LNCaP clone FGC (cell line): ENCODE measurements around the gene SPINK6.

Experiments used
- DNase-seq: peaks from one replicate; pipeline ENCODE4 v3.0.0-alpha.2; 2011; ENCODE audit warnings: low read depth
- H3K4me3 ChIP-seq: 2 replicates; pipeline ENCODE4 v1.5.1; 2011; ENCODE audit warnings: mild to moderate bottlenecking, low read depth, low read length, control low read depth
- TF ChIP-seq, protein P1 (sequence below): IDR thresholded peaks from 2 replicates; pipeline ENCODE4 v1.5.1; 2012; ENCODE audit warnings: mild to moderate bottlenecking; ENCODE audit not compliant: control insufficient read depth, insufficient read depth; ENCODE audit errors: extremely low read depth

Gene SPINK6, protein sequence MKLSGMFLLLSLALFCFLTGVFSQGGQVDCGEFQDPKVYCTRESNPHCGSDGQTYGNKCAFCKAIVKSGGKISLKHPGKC

DNA sequence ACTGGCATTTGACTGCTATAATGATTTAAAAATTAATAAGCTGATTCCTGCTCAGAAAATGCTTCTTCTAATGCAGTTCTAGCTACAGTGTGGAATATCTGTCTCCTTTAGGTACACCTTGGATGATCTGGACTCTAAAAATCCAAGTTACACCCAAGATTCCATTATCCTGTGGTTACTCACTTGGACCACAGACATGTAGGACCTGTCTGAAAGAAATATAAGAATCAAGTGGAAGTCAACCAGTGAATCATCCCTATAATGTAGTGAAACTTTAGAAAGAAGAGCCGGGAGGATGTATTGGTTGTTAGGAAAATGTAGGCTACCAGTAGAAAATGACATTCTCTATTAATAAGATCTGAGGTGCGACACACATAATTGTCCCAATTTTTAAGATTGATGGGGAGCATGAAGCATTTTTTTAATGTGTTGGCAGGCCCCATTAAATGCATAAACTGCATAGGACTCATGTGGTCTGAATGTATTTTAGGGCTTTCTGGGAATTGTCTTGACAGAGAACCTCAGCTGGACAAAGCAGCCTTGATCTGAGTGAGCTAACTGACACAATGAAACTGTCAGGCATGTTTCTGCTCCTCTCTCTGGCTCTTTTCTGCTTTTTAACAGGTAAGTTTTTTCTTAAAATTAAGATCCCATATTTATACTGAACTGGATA, at the start of gene SPINK6:
Gene SPINK6 (plus strand): TSS at position 512 of the 673 bp plus-strand sequence. CDS start 55 bp downstream, at position 567.
- DNase-seq = no peak
- TF ChIP-seq, protein P1, sequence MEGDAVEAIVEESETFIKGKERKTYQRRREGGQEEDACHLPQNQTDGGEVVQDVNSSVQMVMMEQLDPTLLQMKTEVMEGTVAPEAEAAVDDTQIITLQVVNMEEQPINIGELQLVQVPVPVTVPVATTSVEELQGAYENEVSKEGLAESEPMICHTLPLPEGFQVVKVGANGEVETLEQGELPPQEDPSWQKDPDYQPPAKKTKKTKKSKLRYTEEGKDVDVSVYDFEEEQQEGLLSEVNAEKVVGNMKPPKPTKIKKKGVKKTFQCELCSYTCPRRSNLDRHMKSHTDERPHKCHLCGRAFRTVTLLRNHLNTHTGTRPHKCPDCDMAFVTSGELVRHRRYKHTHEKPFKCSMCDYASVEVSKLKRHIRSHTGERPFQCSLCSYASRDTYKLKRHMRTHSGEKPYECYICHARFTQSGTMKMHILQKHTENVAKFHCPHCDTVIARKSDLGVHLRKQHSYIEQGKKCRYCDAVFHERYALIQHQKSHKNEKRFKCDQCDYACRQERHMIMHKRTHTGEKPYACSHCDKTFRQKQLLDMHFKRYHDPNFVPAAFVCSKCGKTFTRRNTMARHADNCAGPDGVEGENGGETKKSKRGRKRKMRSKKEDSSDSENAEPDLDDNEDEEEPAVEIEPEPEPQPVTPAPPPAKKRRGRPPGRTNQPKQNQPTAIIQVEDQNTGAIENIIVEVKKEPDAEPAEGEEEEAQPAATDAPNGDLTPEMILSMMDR = no peak

DNA sequence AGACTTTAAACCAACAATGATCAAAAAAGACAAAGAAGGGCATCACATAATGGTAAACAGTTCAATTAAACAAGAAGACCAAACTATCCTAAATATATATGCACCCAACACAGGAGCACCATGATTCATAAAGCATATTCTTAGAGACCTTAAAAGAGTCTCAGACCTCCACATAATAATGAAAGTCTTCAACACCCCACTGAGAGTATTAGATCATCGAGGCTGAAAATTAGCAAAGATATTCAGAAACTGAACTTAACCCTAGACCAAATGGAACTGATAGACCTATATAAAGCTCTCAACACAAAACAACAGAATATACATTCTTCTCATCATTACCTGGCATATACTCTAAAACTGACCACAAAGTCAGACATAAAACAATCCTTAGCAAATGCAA, 46.2 kb upstream of the SPINK6 start:
- TF ChIP-seq, protein P1 = no peak
- DNase-seq = no peak
- no peak overlapping the region for H3K4me3 ChIP-seq

More for the DNA sequence above, at the start of gene SPINK6:
- H3K4me3 ChIP-seq = no peak within 1 kb of the TSS

DNA sequence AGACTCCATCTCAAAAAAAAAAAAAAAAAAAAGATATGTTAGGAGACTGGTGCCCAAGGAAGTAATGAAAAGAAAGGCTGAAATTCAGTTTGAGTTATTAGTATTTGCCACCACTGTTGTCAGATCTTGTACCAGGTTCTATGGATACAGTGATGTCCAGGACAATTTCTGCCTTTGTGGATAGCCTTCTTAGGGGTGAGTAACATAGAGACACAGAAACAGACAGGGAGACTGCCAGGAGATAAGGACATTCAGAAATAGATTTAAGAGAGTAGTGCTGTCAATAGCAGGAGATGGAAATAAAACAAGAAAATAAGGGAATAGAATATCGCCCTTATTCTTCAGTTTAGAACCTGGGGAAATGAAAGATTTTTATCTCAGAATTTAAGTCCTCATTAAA, 40.8 kb upstream of the SPINK6 start:
- TF ChIP-seq, protein P1 = no peak
- H3K4me3 ChIP-seq = no peak overlapping the region
- DNase-seq = no peak

DNA sequence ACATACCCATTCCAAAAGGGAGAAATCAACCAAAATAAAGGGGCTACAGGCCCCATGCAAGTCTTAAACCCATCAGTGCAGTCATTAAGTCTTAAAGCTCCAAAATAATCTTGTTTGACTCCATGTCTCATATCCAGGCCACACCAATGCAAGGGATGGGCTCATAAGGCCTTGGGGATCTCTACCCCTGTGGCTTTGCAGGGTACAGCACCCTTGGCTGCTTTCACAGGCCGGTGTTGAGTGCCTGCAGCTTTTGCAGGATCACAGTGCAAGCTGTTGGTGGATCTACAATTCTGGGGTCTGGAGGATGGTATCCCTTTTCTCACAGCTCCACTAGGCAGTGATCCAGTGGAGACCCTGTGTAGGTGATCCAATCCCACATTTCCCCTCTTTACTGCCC, 39.5 kb upstream of the SPINK6 start:
- TF ChIP-seq, protein P1 = no peak
- no peak for DNase-seq

DNA sequence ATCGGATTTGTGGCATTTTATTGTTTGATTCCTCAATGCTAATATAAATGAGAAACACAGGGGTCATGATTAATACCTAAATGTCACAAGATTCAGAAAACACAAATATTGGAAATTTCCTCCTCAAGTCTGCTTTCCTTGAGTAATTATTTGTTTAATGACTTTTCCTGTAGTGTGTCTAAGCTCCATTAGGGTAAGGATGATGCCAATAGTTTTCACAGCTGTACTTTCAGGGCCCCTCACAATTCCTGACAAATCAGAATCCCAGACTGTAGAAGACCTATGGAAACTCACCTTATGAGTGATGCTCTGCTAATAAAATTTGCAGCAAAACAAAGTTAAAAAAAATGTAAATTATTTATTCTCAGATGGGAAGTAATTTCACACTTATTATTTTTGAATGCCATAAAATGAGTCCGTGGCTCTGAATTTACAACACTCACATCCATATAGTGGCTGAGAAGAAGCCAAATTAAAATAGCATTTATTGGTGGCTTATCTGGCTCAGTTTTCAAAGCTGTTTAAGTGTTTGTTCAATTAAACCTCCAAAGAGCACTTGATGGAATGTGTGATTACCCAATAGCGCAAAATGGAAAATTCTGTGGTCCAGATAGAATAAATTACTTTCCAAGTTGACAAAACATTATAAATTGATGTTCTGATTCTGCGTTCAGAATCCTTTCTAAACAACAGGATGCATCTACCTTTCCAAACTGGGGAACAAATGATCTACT, 36.1 kb upstream of the SPINK6 start:
- H3K4me3 ChIP-seq = no peak overlapping the region
- TF ChIP-seq, protein P1 = no peak
- no peak for DNase-seq

More for the DNA sequence above, 39.5 kb upstream of the SPINK6 start:
- no peak overlapping the region for H3K4me3 ChIP-seq

DNA sequence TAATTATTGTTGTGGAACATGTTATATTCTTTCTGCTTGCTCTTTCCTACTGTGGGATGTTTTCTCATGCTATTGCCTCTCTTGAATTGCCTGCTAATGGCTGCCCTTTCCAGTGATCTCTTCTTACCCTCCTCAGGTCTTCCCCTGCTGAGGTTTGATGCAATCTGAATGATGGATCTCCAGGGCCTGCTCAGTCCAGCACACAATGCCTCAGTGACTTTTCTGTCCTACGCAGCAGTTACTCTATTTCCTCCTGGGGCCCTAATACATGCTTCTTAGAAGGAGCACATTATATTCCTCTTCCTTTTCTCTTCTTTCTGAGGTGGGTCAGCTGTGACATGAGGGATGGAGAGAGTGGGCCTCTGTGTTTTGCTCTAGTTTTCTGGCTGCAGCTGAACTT, 34.6 kb upstream of the SPINK6 start, which contains the start of gene SPINK14:
Gene SPINK14 (plus strand): TSS at position 301 of the 400 bp plus-strand sequence. CDS start 1,187 bp downstream, outside the sequence.
- TF ChIP-seq, protein P1 = no peak
- no peak within 1 kb of the TSS for H3K4me3 ChIP-seq
- no peak for DNase-seq
